ENCODE data around the gene AARS2. TPM values are rescaled to one million over a fixed set of nuclear protein-coding genes. Genes with fewer than 3 reads are reported as not detected.

The AARS2 gene
- total and polyA plus RNA-seq, 2 of the 4 experiments (the other 2 are of a cell fraction) = 9.1 to 10.4 TPM

GRCh38 chr6:44258921-44259320 is 54.2 kb downstream of the AARS2 start:
- peaks cover 17% of the 10 kb centered on the region for H3K9me1 ChIP-seq (ENCODE audit: insufficient read depth, low read length)
- no peak overlapping the region for H2BK20ac ChIP-seq (ENCODE audit: low read depth, low read length)
- ChIA-PET POLR2A (ENCODE audit: unreplicated experiment) (no interaction called here), CTCF (no interaction called here)
- dilution Hi-C loops (cut with HindIII; ENCODE audit: low sequenced_read_pairs, unreplicated experiment) = no loop called here
- H3K4me3 ChIP-seq (ENCODE audit: insufficient read depth, low read depth, low read length) = no peak overlapping the region
- H3K9me3 ChIP-seq (ENCODE audit: control insufficient read depth, insufficient read depth, low read length) = no peaks in the 10 kb centered on the region
- no peak overlapping the region for H2BK120ac ChIP-seq (ENCODE audit: low read depth, low read length)
- no peak overlapping the region for H3K14ac ChIP-seq (replicated peaks; ENCODE audit: low read depth, low read length)
- H2BK5ac ChIP-seq (ENCODE audit: low read depth, low read length, poor library complexity, severe bottlenecking) = no peak overlapping the region
- no peak overlapping the region for H3K27ac ChIP-seq (ENCODE audit: insufficient read depth, low read length)
- no peak overlapping the region for H3K4me2 ChIP-seq (ENCODE audit: low read depth, low read length)
- H4K8ac ChIP-seq (ENCODE audit: low read depth in 2 of 2, low read length in 2 of 2) = no peak overlapping the region
- no peak overlapping the region for H3K18ac ChIP-seq (ENCODE audit: low read depth, low read length)
- H4K91ac ChIP-seq (ENCODE audit: insufficient read depth, low read depth, low read length) = no peak overlapping the region
- no peak for ATAC-seq (ENCODE audit: low read depth)
- no peaks in the 10 kb centered on the region for H3K27me3 ChIP-seq (ENCODE audit: control insufficient read depth, insufficient read depth, low read length)
- no TSS peak for BruUV-seq (replicated peaks)
- H3K4ac ChIP-seq (ENCODE audit: low read depth, low read length) = no peak overlapping the region
- H4K5ac ChIP-seq (ENCODE audit: low read depth, low read length) = no peak overlapping the region
- peaks cover 28% of the 10 kb centered on the region for H4K20me1 ChIP-seq (ENCODE audit: insufficient read depth, low read length)
- H2AK5ac ChIP-seq (ENCODE audit: low read depth, low read length) = no peak overlapping the region
- in situ Hi-C loops (cut with MboI; ENCODE audit: low sequenced_read_pairs) = no loop called here
- peaks cover 24% of the 10 kb centered on the region for H3K4me1 ChIP-seq (ENCODE audit: control insufficient read depth, insufficient read depth, low read length)
- H3K79me1 ChIP-seq (ENCODE audit: low read depth in 1 of 2, low read length in 2 of 2) = peaks cover 19 to 64% of the 10 kb centered on the region in 2 experiments
- 90% methylated on average over 2 of the region's 3 CpGs; no CpG with 5 or more reads in 1 of the 2 experiments for WGBS, 2 experiments (ENCODE audit: extremely low coverage in 2 of 2, insufficient read length in 1 of 2)
- no peak for DNase-seq
- H3K56ac ChIP-seq (ENCODE audit: extremely low read depth, insufficient read depth, low read length) = no peak overlapping the region
- intact Hi-C loops (cut with micrococcal nuclease) = no loop called here
- no peak overlapping the region for H2BK15ac ChIP-seq (ENCODE audit: low read depth, low read length)
- H3K9ac ChIP-seq (ENCODE audit: low read depth, low read length) = no peak overlapping the region
- H2AK9ac ChIP-seq (replicated peaks; ENCODE audit: low read depth, low read length, poor library complexity) = peak overlapping the region; percentile 18
- TF ChIP-seq CTCF (conservative IDR thresholded peaks at IDR 0.05; ENCODE audit: low read depth, low read length) (no peak), FOS (IDR thresholded peaks at IDR 0.05; ENCODE audit: low read depth, low read length) (no peak), BHLHE40 (IDR thresholded peaks at IDR 0.05; ENCODE audit: low read depth, low read length) (no peak), MXI1 (IDR thresholded peaks at IDR 0.05; ENCODE audit: borderline replicate concordance, low read depth, low read length) (no peak), SMC3 (IDR thresholded peaks at IDR 0.05; ENCODE audit: low read depth, low read length) (no peak), NFE2L2 (IDR thresholded peaks at IDR 0.05; ENCODE audit: low read depth, low read length) (no peak), CEBPB (IDR thresholded peaks at IDR 0.05; ENCODE audit: low read depth, low read length) (no peak), MAFK (IDR thresholded peaks at IDR 0.05; ENCODE audit: low read depth, low read length) (no peak), USF2 (IDR thresholded peaks at IDR 0.05; ENCODE audit: low read depth, low read length) (no peak), RAD21 (IDR thresholded peaks at IDR 0.05; ENCODE audit: low read length) (no peak), RCOR1 (IDR thresholded peaks at IDR 0.05; ENCODE audit: insufficient replicate concordance, low read length) (no peak), ELK1 (IDR thresholded peaks at IDR 0.05; ENCODE audit: borderline replicate concordance, low read depth, low read length) (no peak)
- H2AFZ ChIP-seq (replicated peaks; ENCODE audit: low read length, poor library complexity) = no peak overlapping the region
- peaks cover 29% of the 10 kb centered on the region for H3K36me3 ChIP-seq (ENCODE audit: control insufficient read depth, insufficient read depth, low read length)
- no peak overlapping the region for H3K23ac ChIP-seq (ENCODE audit: low read depth, low read length)

Measured in IMR-90 (cell line).